ENCODE results near the gene DNPEP. TPM values are rescaled to one million over a fixed set of nuclear protein-coding genes. Genes with fewer than 3 reads are reported as not detected.

Gene DNPEP
- total RNA-seq, 4 donors from 2014 or later = 35.9 to 49.5 (median 41.6) TPM

DNA sequence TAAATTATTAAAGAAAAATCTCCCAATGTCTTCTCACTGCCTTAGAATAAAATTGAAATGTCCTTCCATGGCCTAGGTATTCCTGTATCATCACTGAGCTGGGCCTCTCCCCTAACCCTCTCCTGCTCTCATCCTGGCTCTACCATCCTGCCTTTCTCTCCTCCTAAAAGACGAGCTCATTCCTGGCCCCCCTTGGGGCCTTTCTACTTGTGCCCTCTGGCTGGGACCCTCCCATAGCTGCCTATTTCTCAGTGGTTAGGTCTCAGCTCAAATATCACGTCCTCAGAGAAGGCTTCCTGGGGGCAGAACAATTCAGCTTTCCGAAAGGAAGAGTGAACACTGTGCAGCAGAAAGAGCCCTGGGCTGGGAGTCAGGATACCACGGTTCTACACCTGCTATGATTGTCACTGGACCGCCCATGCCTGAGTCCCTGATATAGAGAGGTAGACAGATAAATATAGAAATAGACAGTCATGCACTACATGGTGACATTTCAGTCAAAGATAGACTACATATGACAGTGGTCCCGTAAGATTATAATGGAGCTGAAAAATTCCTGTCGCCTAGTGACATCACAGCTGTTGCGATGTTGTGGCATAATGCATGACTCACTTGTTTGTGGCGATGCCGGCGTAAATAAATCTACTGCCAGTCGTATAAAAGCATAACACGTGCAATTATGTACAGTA is 9.4 kb downstream of the DNPEP start:
- no peak for DNase-seq
- Histone ChIP-seq H3K4me1 (no peaks in the 10 kb centered on the region), H3K9me3 (no peaks in the 10 kb centered on the region), H3K36me3 (peaks cover 18 to 25% of the 10 kb centered on the region in 2 donors), H3K4me3 (replicated peaks in 1 of 3) (no peak overlapping the region), H3K27ac (no peak overlapping the region), H3K27me3 (no peaks in the 10 kb centered on the region)
- WGBS, 2 donors = 94 to 97% methylated on average over 13 of the region's 13 CpGs
- intact Hi-C loops (cut with DNase I) = no loop called here
- TF ChIP-seq, protein P1, sequence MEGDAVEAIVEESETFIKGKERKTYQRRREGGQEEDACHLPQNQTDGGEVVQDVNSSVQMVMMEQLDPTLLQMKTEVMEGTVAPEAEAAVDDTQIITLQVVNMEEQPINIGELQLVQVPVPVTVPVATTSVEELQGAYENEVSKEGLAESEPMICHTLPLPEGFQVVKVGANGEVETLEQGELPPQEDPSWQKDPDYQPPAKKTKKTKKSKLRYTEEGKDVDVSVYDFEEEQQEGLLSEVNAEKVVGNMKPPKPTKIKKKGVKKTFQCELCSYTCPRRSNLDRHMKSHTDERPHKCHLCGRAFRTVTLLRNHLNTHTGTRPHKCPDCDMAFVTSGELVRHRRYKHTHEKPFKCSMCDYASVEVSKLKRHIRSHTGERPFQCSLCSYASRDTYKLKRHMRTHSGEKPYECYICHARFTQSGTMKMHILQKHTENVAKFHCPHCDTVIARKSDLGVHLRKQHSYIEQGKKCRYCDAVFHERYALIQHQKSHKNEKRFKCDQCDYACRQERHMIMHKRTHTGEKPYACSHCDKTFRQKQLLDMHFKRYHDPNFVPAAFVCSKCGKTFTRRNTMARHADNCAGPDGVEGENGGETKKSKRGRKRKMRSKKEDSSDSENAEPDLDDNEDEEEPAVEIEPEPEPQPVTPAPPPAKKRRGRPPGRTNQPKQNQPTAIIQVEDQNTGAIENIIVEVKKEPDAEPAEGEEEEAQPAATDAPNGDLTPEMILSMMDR (IDR thresholded peaks at IDR 0.05) = no peak
- TF ChIP-seq POLR2A (IDR thresholded peaks at IDR 0.05) = no peak

DNA sequence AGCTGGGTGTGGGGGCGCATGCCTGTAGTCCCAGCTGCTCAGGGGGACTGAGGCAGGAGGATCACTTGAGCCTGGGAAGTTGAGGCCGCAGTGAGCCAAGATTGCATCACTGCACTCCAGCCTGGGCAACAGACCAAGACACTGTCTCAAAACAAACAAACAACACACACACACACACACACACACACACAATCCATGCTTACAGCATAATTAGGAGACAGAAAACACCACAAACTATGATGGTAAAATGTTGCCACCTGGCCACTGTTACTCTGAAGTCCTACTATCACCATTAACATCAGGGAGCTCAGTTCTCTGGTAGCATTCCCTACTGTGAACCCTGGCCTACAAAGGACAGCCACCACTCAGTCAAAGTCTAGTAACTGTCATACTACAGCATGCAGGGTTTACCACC is 18.3 kb downstream of the DNPEP start:
- Histone ChIP-seq H3K27me3 (no peaks in the 10 kb centered on the region), H3K27ac (peak overlapping the region in 2 of 3 donors; percentile 51 to 65), H3K4me3 (replicated peaks in 1 of 3) (no peak overlapping the region), H3K4me1 (peaks cover 9 to 12% of the 10 kb centered on the region in 2 donors), H3K36me3 (peaks cover 0 to 7% of the 10 kb centered on the region in 2 donors), H3K9me3 (no peaks in the 10 kb centered on the region)
- DNase-seq = peak; percentile 79 to 83
- no peak for TF ChIP-seq POLR2A (IDR thresholded peaks at IDR 0.05)
- TF ChIP-seq, protein P1 (IDR thresholded peaks at IDR 0.05) = no peak
- intact Hi-C loops (cut with DNase I) = no loop called here
- WGBS, 2 donors = 13 to 17% methylated on average over 2 of the region's 2 CpGs

DNA sequence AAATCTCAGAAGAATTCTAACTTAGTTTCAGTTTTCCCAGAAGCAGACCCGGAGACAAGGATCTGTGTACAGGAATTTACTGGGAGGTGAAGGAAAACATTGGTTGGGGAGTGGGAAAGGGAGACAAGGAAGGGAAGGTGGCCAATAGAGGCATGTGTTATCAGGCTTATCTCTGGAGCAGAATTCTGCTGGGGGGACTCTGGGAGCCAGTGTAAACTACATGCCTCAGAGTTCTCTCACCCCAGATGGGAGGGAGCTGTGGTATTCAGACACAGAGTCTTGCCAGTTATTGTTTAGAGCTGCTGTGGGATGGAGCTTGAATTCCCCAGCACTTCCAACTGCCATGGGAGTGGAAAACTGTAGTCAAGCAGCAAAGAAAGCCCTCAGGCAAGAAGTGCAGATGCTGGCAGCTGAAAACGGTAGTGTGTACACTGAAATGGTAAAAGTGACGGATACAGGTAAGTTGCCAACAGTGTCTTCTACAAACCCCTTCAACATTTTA is 19.0 kb downstream of the DNPEP start:
- 19 to 21% methylated on average over 3 of the region's 3 CpGs for WGBS, 2 donors

DNA sequence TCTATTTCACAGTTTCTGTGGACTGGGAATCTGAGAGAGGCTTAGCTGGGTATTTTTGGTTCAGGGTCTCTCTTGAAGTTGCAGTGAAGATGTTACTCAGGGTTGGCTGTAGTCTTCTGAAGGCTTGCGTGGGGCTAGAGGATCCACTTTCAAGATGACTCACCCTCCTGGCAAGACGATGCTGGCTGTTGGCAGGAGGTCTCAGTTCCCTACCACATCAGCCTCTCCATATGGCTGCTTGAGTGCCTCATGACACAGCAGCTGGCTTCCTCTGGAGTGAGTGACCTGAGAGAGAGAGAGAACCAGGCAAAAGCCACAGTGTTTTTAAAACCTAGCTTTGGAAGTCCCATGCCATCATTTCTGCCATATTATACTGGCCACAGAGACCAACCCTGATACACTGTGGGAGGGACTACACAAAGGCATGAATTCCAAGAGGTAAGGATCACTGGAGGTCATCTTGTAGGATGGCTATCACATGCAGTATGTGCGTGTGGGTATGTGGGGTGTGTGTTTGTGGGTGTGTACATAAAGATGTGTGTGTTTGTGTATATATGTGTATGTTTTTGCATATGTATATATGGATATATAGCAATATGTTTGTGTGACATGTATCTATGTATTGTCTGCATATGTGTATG is 25.1 kb downstream of the DNPEP start:
- Histone ChIP-seq H3K9me3 (no peaks in the 10 kb centered on the region), H3K4me3 (replicated peaks in 1 of 3) (no peak overlapping the region), H3K4me1 (peaks cover 6 to 11% of the 10 kb centered on the region in 2 donors), H3K27ac (no peak overlapping the region), H3K27me3 (peaks cover 13% of the 10 kb centered on the region), H3K36me3 (no peaks in the 10 kb centered on the region)
- intact Hi-C loops (cut with DNase I) = no loop called here
- 34 to 50% methylated on average over 3 of the region's 3 CpGs for WGBS, 2 donors
- TF ChIP-seq, protein P1 (IDR thresholded peaks at IDR 0.05) = no peak
- no peak for TF ChIP-seq POLR2A (IDR thresholded peaks at IDR 0.05)
- peak; percentile 17 to 31 for DNase-seq

More for the DNA sequence above, 19.0 kb downstream of the DNPEP start:
- Histone ChIP-seq H3K4me1 (peaks cover 9 to 12% of the 10 kb centered on the region in 2 donors), H3K27ac (peak overlapping the region; percentile 41 to 65 (median 51)), H3K27me3 (no peaks in the 10 kb centered on the region), H3K4me3 (replicated peaks in 1 of 3) (no peak overlapping the region), H3K36me3 (no peaks in the 10 kb centered on the region), H3K9me3 (no peaks in the 10 kb centered on the region)
- intact Hi-C loops (cut with DNase I) = no loop called here
- TF ChIP-seq POLR2A (IDR thresholded peaks at IDR 0.05) = no peak
- TF ChIP-seq, protein P1 (IDR thresholded peaks at IDR 0.05) = no peak
- peak; percentile 48 to 56 for DNase-seq

DNA sequence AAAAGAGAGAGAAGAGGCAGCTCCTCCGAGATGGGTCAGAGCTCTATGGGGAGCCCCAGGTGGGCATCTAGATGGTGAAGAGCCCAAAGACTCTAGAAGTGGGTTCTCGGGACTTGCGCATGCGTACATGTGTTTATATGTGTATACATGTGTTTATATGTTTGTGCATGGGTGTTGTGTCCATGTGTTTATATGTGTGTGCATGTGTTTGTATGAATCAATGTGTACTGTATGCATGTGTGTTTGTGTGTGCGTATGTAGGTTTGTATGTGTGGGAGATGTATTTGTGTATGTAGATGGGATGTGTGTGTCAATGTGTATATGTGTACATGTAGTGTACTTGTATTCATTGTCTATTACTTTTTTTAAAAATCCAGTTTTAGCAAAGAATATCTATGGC is 25.6 kb downstream of the DNPEP start:
- no peaks in the 10 kb centered on the region for H3K9me3 ChIP-seq
- H3K4me1 ChIP-seq = peaks cover 6 to 11% of the 10 kb centered on the region in 2 donors
- H3K36me3 ChIP-seq = no peaks in the 10 kb centered on the region
- H3K4me3 ChIP-seq (replicated peaks in 1 of 3) = no peak overlapping the region
- intact Hi-C loops (cut with DNase I) = no loop called here
- no peak for DNase-seq
- H3K27me3 ChIP-seq = peaks cover 15% of the 10 kb centered on the region
- 93 to 95% methylated on average over 5 of the region's 5 CpGs for WGBS, 2 donors
- H3K27ac ChIP-seq = no peak overlapping the region
- TF ChIP-seq POLR2A (IDR thresholded peaks at IDR 0.05) = no peak
- TF ChIP-seq, protein P1 (IDR thresholded peaks at IDR 0.05) = no peak

Data from thyroid gland (tissue), 4 donors.